GM12891 (cell line): Measurements from ENCODE around the gene RGS10.
"Not testable (repeated sequence)": the region's sequence is repeated elsewhere in the genome, so short reads cannot be mapped to it uniquely, and the experiment has no call there.

ENCODE experiments used
- DNase-seq: peaks from one replicate; pipeline ENCODE4 v3.0.0; 2011; ENCODE audit warnings: low spot score; ENCODE audit not compliant: insufficient read length
- FAIRE-seq: peaks from 2 replicates; lab custom pipeline; 2011; peaks lifted over from hg19 to GRCh38; lab: Jason Lieb, UNC
- PAX5 ChIP-seq: IDR thresholded peaks from 2 replicates; pipeline ENCODE4 v1.6.1; 2011; ENCODE audit warnings: low read length, moderate library complexity, mild to moderate bottlenecking; ENCODE audit not compliant: insufficient read depth, severe bottlenecking
- POLR2A ChIP-seq: IDR thresholded peaks from 2 replicates; pipeline ENCODE4 v1.6.1; 2011; ENCODE audit warnings: low read depth, low read length, control low read depth
- POLR2AphosphoS5 ChIP-seq: IDR thresholded peaks from 2 replicates; pipeline ENCODE4 v1.6.1; 2011; ENCODE audit warnings: low read depth, low read length, control low read depth
- POU2F2 ChIP-seq: IDR thresholded peaks from 2 replicates; pipeline ENCODE4 v1.6.1; 2011; ENCODE audit warnings: low read depth, mild to moderate bottlenecking, control low read depth, low read length, moderate library complexity
- SPI1 ChIP-seq: IDR thresholded peaks from 2 replicates; pipeline ENCODE4 v1.6.1; 2011; ENCODE audit warnings: low read depth, low read length, control low read depth
- TAF1 ChIP-seq: IDR thresholded peaks from 2 replicates; pipeline ENCODE4 v1.6.1; 2011; ENCODE audit warnings: low read depth, low read length, control low read depth

Gene RGS10

GRCh38 chr10:119531067-119531466, 11.5 kb downstream of the RGS10 start:
- FAIRE-seq (no peak), DNase-seq (no peak)
- no peak for TF ChIP-seq SPI1
- TF ChIP-seq POLR2A = no peak
- TF ChIP-seq POU2F2 = no peak
- no peak for TF ChIP-seq PAX5
- no peak for TF ChIP-seq POLR2AphosphoS5
- no peak for TF ChIP-seq TAF1

GRCh38 chr10:119528663-119529237, 13.8 kb downstream of the RGS10 start:
- DNase-seq, FAIRE-seq: not testable (repeated sequence)

- FAIRE-seq (no peak), DNase-seq (no peak)
- TF ChIP-seq TAF1 (no peak), POLR2A (no peak)
These were observed 15.6 kb downstream of the RGS10 start for GRCh38 chr10:119526621-119527592.

DNA sequence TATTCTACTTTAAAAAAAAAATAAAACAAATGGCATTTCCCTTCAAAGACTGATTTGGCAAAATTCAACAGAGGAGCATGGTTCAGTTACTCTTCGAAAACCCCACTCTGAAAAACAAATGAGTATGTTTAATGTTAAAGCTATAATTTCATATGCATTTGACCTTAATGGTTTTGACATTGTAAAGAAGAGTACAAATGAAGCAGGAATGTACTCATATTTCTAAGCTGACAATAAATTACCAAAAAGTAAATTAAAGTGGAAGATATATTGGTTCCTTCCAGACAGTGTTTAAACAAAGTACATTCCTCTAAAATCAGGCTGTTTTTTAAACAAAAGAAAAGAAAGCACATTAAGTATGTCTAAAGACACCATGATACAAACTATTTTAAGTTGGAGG, 16.4 kb downstream of the RGS10 start:
- FAIRE-seq (no peak), DNase-seq (no peak)
- TF ChIP-seq SPI1 = no peak
- no peak for TF ChIP-seq TAF1
- no peak for TF ChIP-seq PAX5
- no peak for TF ChIP-seq POU2F2
- no peak for TF ChIP-seq POLR2A
- no peak for TF ChIP-seq POLR2AphosphoS5

GRCh38 chr10:119525116-119525515, 17.4 kb downstream of the RGS10 start:
- DNase-seq (no peak), FAIRE-seq (no peak)
- TF ChIP-seq POLR2AphosphoS5 (no peak), POU2F2 (no peak), SPI1 (no peak), PAX5 (no peak), TAF1 (no peak), POLR2A (no peak)

DNA sequence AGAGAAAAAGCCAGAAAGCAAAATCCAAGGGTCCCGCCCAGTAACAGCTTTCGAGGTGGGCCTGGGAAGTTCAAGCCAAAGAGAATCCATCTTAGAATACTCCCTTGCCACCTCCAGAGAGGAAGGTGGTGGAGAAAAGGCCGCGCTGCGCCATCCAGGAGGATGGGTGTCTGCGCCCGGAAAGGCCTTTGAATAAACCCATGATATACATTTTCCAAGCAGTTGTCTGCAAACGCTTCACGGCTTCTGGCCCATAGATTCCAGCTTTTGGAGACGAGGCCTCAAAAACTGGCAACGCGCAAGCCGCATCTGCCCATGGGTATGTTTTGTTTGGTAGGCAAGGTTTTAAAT, 17.8 kb downstream of the RGS10 start:
- FAIRE-seq = no peak

GRCh38 chr10:119523895-119524719, 18.4 kb downstream of the RGS10 start:
- TF ChIP-seq TAF1 (no peak), SPI1 (no peak), POLR2A (no peak), POU2F2 (no peak), POLR2AphosphoS5 (no peak), PAX5 (no peak)

More for the DNA sequence above, 17.8 kb downstream of the RGS10 start:
- DNase-seq = no peak
- TF ChIP-seq PAX5 (no peak), TAF1 (no peak), POLR2A (no peak), SPI1 (no peak), POLR2AphosphoS5 (no peak), POU2F2 (no peak)

DNA sequence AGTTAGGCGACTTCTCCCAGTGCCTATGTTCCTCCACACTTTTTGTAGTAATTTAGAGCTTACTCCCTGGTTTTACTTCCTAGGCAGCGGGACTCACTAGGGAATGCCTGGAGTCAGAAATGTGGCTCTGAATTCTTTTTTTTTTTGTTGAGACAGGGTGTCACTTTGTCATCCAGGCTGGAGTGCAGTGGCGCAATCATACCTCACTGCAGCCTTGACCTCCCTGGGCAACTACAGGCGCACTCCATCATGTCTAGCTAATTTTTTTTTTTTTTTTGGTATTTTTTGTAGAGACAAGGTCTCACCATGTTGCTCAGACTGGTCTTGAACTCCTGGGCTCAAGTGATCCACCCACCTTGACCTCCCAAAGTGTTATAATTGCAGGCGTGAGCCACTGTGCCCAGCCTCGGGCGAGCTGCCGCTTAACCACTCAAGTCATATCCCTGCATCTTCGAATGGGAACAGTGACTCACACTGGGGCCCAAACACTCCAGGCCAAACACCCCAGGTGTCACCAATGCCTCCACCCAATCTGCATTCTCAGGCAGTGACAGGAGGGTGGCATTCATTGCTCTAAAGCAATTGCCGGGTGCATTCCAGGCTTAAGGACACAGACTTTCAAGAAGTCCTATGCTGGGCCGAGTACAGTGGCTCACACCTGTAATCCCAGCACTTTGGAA, 19.6 kb downstream of the RGS10 start:
- DNase-seq (no peak), FAIRE-seq (no peak)
- no peak for TF ChIP-seq SPI1
- TF ChIP-seq POU2F2 = no peak
- no peak for TF ChIP-seq TAF1
- no peak for TF ChIP-seq PAX5
- TF ChIP-seq POLR2AphosphoS5 = no peak
- TF ChIP-seq POLR2A = no peak

More at GRCh38 chr10:119523895-119524719, 18.4 kb downstream of the RGS10 start:
- FAIRE-seq (no peak), DNase-seq (no peak)
